Measurements from ENCODE around the gene AGBL1.

The AGBL1 gene

GRCh38 chr15:86653344-86654197 is 573.9 kb downstream of the AGBL1 start:
- Mint-ChIP-seq H3K27ac (peak overlapping the region; percentile 85), H3K4me1 (ENCODE audit: low read depth) (peaks cover 78% of the 10 kb centered on the region), H3K9me3 (ENCODE audit: low read depth) (no peaks in the 10 kb centered on the region), H3K4me3 (peak overlapping the region; percentile 65), H3K36me3 (no peaks in the 10 kb centered on the region), H3K27me3 (no peaks in the 10 kb centered on the region)

- Mint-ChIP-seq H3K4me3 (peak overlapping the region; percentile 65), H3K36me3 (no peaks in the 10 kb centered on the region), H3K27ac (peak overlapping the region; percentile 85), H3K4me1 (ENCODE audit: low read depth) (peaks cover 77% of the 10 kb centered on the region), H3K9me3 (ENCODE audit: low read depth) (no peaks in the 10 kb centered on the region), H3K27me3 (no peaks in the 10 kb centered on the region)
Observed at GRCh38 chr15:86654501-86654900, 574.8 kb downstream of the AGBL1 start.

- Mint-ChIP-seq H3K4me1 (ENCODE audit: low read depth) (peaks cover 52% of the 10 kb centered on the region), H3K36me3 (no peaks in the 10 kb centered on the region), H3K4me3 (no peak overlapping the region), H3K27me3 (no peaks in the 10 kb centered on the region), H3K27ac (no peak overlapping the region), H3K9me3 (ENCODE audit: low read depth) (no peaks in the 10 kb centered on the region)
Observed at GRCh38 chr15:86657305-86657704, 577.6 kb downstream of the AGBL1 start.

- H3K4me1 Mint-ChIP-seq (ENCODE audit: low read depth) = peaks cover 42% of the 10 kb centered on the region
- H3K36me3 Mint-ChIP-seq = no peaks in the 10 kb centered on the region
- H3K9me3 Mint-ChIP-seq (ENCODE audit: low read depth) = no peaks in the 10 kb centered on the region
- H3K27me3 Mint-ChIP-seq = no peaks in the 10 kb centered on the region
- H3K4me3 Mint-ChIP-seq = no peak overlapping the region
- H3K27ac Mint-ChIP-seq = no peak overlapping the region
Observed at GRCh38 chr15:86659724-86660411, 580.2 kb downstream of the AGBL1 start.

GRCh38 chr15:86661580-86661979 is 581.9 kb downstream of the AGBL1 start:
- Mint-ChIP-seq H3K4me1 (ENCODE audit: low read depth) (peaks cover 25% of the 10 kb centered on the region), H3K27ac (no peak overlapping the region), H3K27me3 (no peaks in the 10 kb centered on the region), H3K36me3 (no peaks in the 10 kb centered on the region), H3K4me3 (no peak overlapping the region), H3K9me3 (ENCODE audit: low read depth) (no peaks in the 10 kb centered on the region)

GRCh38 chr15:86663304-86663703 is 583.6 kb downstream of the AGBL1 start:
- H3K4me1 Mint-ChIP-seq (ENCODE audit: low read depth) = peaks cover 17% of the 10 kb centered on the region
- H3K27me3 Mint-ChIP-seq = no peaks in the 10 kb centered on the region
- no peak overlapping the region for H3K4me3 Mint-ChIP-seq
- no peaks in the 10 kb centered on the region for H3K9me3 Mint-ChIP-seq (ENCODE audit: low read depth)
- no peak overlapping the region for H3K27ac Mint-ChIP-seq
- H3K36me3 Mint-ChIP-seq = no peaks in the 10 kb centered on the region

- Mint-ChIP-seq H3K36me3 (peaks cover 2% of the 10 kb centered on the region), H3K27me3 (no peaks in the 10 kb centered on the region), H3K27ac (no peak overlapping the region), H3K4me3 (no peak overlapping the region), H3K4me1 (ENCODE audit: low read depth) (peaks cover 17% of the 10 kb centered on the region), H3K9me3 (ENCODE audit: low read depth) (no peaks in the 10 kb centered on the region)
Observed at GRCh38 chr15:86663979-86664378, 584.3 kb downstream of the AGBL1 start.

GRCh38 chr15:86664581-86664980 is 584.9 kb downstream of the AGBL1 start:
- H3K36me3 Mint-ChIP-seq = peaks cover 2% of the 10 kb centered on the region
- H3K27ac Mint-ChIP-seq = no peak overlapping the region
- peaks cover 17% of the 10 kb centered on the region for H3K4me1 Mint-ChIP-seq (ENCODE audit: low read depth)
- no peaks in the 10 kb centered on the region for H3K9me3 Mint-ChIP-seq (ENCODE audit: low read depth)
- H3K27me3 Mint-ChIP-seq = no peaks in the 10 kb centered on the region
- H3K4me3 Mint-ChIP-seq = no peak overlapping the region

- no peaks in the 10 kb centered on the region for H3K36me3 Mint-ChIP-seq
- no peaks in the 10 kb centered on the region for H3K27me3 Mint-ChIP-seq
- no peaks in the 10 kb centered on the region for H3K9me3 Mint-ChIP-seq (ENCODE audit: low read depth)
- H3K4me1 Mint-ChIP-seq (ENCODE audit: low read depth) = peaks cover 5% of the 10 kb centered on the region
- H3K4me3 Mint-ChIP-seq = no peak overlapping the region
- no peak overlapping the region for H3K27ac Mint-ChIP-seq
Observed at GRCh38 chr15:86676002-86676401, 596.3 kb downstream of the AGBL1 start.

GRCh38 chr15:86677278-86677677 is 597.6 kb downstream of the AGBL1 start:
- no peak overlapping the region for H3K4me3 Mint-ChIP-seq
- no peaks in the 10 kb centered on the region for H3K36me3 Mint-ChIP-seq

GRCh38 chr15:86685263-86685662 is 605.6 kb downstream of the AGBL1 start:
- H3K4me1 Mint-ChIP-seq (ENCODE audit: low read depth) = no peaks in the 10 kb centered on the region
- peaks cover 5% of the 10 kb centered on the region for H3K36me3 Mint-ChIP-seq
- H3K27me3 Mint-ChIP-seq = peaks cover 3% of the 10 kb centered on the region
- H3K27ac Mint-ChIP-seq = no peak overlapping the region
- H3K9me3 Mint-ChIP-seq (ENCODE audit: low read depth) = no peaks in the 10 kb centered on the region
- no peak overlapping the region for H3K4me3 Mint-ChIP-seq

More at GRCh38 chr15:86677278-86677677, 597.6 kb downstream of the AGBL1 start:
- Mint-ChIP-seq H3K9me3 (ENCODE audit: low read depth) (no peaks in the 10 kb centered on the region), H3K4me1 (ENCODE audit: low read depth) (peaks cover 5% of the 10 kb centered on the region), H3K27ac (no peak overlapping the region), H3K27me3 (no peaks in the 10 kb centered on the region)

- H3K9me3 Mint-ChIP-seq (ENCODE audit: low read depth) = no peaks in the 10 kb centered on the region
- no peaks in the 10 kb centered on the region for H3K4me1 Mint-ChIP-seq (ENCODE audit: low read depth)
- H3K27ac Mint-ChIP-seq = no peak overlapping the region
- H3K36me3 Mint-ChIP-seq = peaks cover 2% of the 10 kb centered on the region
- H3K4me3 Mint-ChIP-seq = no peak overlapping the region
- H3K27me3 Mint-ChIP-seq = peaks cover 3% of the 10 kb centered on the region
Observed at GRCh38 chr15:86689006-86689405, 609.3 kb downstream of the AGBL1 start.

- no peaks in the 10 kb centered on the region for H3K4me1 Mint-ChIP-seq (ENCODE audit: low read depth)
- H3K27ac Mint-ChIP-seq = no peak overlapping the region
- no peaks in the 10 kb centered on the region for H3K9me3 Mint-ChIP-seq (ENCODE audit: low read depth)
- H3K4me3 Mint-ChIP-seq = no peak overlapping the region
- peaks cover 3% of the 10 kb centered on the region for H3K27me3 Mint-ChIP-seq
- H3K36me3 Mint-ChIP-seq = peaks cover 2% of the 10 kb centered on the region
Observed at GRCh38 chr15:86690566-86690965, 610.9 kb downstream of the AGBL1 start.

GRCh38 chr15:86691091-86691663 is 611.5 kb downstream of the AGBL1 start:
- Mint-ChIP-seq H3K4me3 (no peak overlapping the region), H3K27ac (no peak overlapping the region)

More at GRCh38 chr15:86691091-86691663, 611.5 kb downstream of the AGBL1 start:
- H3K9me3 Mint-ChIP-seq (ENCODE audit: low read depth) = no peaks in the 10 kb centered on the region
- no peaks in the 10 kb centered on the region for H3K4me1 Mint-ChIP-seq (ENCODE audit: low read depth)
- H3K27me3 Mint-ChIP-seq = peaks cover 3% of the 10 kb centered on the region
- peaks cover 2% of the 10 kb centered on the region for H3K36me3 Mint-ChIP-seq

Measured in activated naive CD8-positive, alpha-beta T cell (primary cell).